NB4 (cell line): ENCODE results near the gene RRP12.

Experiments used
- MYC ChIP-seq: IDR thresholded peaks from 2 replicates; pipeline ENCODE4 v1.6.1; 2011; ENCODE audit warnings: low read depth, low read length
- POLR2A ChIP-seq: IDR thresholded peaks from 2 replicates; pipeline ENCODE4 v1.6.1; 2011; ENCODE audit warnings: mild to moderate bottlenecking; ENCODE audit not compliant: insufficient read length; ENCODE audit errors: extremely low read depth
- TF ChIP-seq, protein P1 (sequence below): IDR thresholded peaks from one replicate; pipeline ENCODE4 v1.5.1; 2012; ENCODE audit warnings: low read depth, low read length

DNA sequence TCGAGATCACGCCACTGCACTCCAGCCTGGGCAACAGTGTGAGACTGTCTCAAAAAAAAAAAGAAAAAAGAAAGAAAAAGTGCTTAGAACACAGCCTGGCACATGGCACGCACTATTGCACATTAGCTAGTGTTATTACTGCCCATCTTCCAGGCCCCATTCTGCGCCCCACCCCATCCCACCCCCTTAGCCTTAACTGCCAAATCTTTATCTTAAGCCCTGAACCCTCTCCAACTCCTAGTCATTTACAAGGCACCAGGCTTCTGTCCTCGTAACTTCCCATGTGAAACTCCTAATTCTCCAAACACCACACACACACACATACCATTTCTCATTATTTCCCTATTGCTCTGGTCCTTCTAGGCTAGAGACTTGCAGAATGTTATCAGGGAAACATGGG lies 71.4 kb downstream of the RRP12 start:
- no peak for TF ChIP-seq POLR2A
- TF ChIP-seq, protein P1, sequence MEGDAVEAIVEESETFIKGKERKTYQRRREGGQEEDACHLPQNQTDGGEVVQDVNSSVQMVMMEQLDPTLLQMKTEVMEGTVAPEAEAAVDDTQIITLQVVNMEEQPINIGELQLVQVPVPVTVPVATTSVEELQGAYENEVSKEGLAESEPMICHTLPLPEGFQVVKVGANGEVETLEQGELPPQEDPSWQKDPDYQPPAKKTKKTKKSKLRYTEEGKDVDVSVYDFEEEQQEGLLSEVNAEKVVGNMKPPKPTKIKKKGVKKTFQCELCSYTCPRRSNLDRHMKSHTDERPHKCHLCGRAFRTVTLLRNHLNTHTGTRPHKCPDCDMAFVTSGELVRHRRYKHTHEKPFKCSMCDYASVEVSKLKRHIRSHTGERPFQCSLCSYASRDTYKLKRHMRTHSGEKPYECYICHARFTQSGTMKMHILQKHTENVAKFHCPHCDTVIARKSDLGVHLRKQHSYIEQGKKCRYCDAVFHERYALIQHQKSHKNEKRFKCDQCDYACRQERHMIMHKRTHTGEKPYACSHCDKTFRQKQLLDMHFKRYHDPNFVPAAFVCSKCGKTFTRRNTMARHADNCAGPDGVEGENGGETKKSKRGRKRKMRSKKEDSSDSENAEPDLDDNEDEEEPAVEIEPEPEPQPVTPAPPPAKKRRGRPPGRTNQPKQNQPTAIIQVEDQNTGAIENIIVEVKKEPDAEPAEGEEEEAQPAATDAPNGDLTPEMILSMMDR: no peak
- TF ChIP-seq MYC: no peak
